HG03135 (cell line): Measurements from ENCODE around the gene PDE8A.

ENCODE experiments used
- ATAC-seq: cut with Tn5 transposase; IDR thresholded peaks from one replicate; pipeline ENCODE4 v1.9.1; 2021; ENCODE audit warnings: mild to moderate bottlenecking, moderate library complexity; ENCODE audit not compliant: unreplicated experiment

Gene PDE8A

GRCh38 chr15:85071504-85071903 is 89.8 kb downstream of the PDE8A start:
- ATAC-seq = no peak

- ATAC-seq = no peak
Observed at GRCh38 chr15:85072917-85073316, 91.3 kb downstream of the PDE8A start.

- no peak for ATAC-seq
Observed at GRCh38 chr15:85073556-85074194, 92.0 kb downstream of the PDE8A start.

GRCh38 chr15:85086855-85087254 is 105.2 kb downstream of the PDE8A start:
- ATAC-seq = no peak

GRCh38 chr15:85088300-85088699 is 106.6 kb downstream of the PDE8A start:
- no peak for ATAC-seq

GRCh38 chr15:85089929-85090597 is 108.4 kb downstream of the PDE8A start:
- ATAC-seq = no peak

- no peak for ATAC-seq
Observed at GRCh38 chr15:85091990-85092389, 110.3 kb downstream of the PDE8A start.

- no peak for ATAC-seq
Observed at GRCh38 chr15:85094685-85095084, 113.0 kb downstream of the PDE8A start.

- no peak for ATAC-seq
Observed at GRCh38 chr15:85095566-85095965, 113.9 kb downstream of the PDE8A start.

GRCh38 chr15:85097250-85097649 is 115.6 kb downstream of the PDE8A start:
- no peak for ATAC-seq

- no peak for ATAC-seq
Observed at GRCh38 chr15:85097725-85098124, 116.1 kb downstream of the PDE8A start.

- ATAC-seq = no peak
Observed at GRCh38 chr15:85099195-85099803, 117.6 kb downstream of the PDE8A start.

- no peak for ATAC-seq
Observed at GRCh38 chr15:85100186-85100937, 118.7 kb downstream of the PDE8A start.

- ATAC-seq = no peak
Observed at GRCh38 chr15:85104584-85104983, 122.9 kb downstream of the PDE8A start.

GRCh38 chr15:85108136-85108535 is 126.5 kb downstream of the PDE8A start:
- ATAC-seq = no peak

GRCh38 chr15:85109333-85109732 is 127.7 kb downstream of the PDE8A start:
- no peak for ATAC-seq

GRCh38 chr15:85112997-85113396 is 131.3 kb downstream of the PDE8A start:
- no peak for ATAC-seq

- ATAC-seq = no peak
Observed at GRCh38 chr15:85114886-85115285, 133.2 kb downstream of the PDE8A start.

GRCh38 chr15:85116066-85116465 is 134.4 kb downstream of the PDE8A start:
- ATAC-seq = no peak

GRCh38 chr15:85116494-85116893 is 134.8 kb downstream of the PDE8A start:
- no peak for ATAC-seq

GRCh38 chr15:85116925-85117646 is 135.4 kb downstream of the PDE8A start:
- ATAC-seq = no peak
